ENCODE measurements around the gene THEM5.
"Not testable (repeated sequence)": the region's sequence is repeated elsewhere in the genome, so short reads cannot be mapped to it uniquely, and the experiment has no call there.

THEM5 gene, protein sequence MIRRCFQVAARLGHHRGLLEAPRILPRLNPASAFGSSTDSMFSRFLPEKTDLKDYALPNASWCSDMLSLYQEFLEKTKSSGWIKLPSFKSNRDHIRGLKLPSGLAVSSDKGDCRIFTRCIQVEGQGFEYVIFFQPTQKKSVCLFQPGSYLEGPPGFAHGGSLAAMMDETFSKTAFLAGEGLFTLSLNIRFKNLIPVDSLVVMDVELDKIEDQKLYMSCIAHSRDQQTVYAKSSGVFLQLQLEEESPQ

DNA sequence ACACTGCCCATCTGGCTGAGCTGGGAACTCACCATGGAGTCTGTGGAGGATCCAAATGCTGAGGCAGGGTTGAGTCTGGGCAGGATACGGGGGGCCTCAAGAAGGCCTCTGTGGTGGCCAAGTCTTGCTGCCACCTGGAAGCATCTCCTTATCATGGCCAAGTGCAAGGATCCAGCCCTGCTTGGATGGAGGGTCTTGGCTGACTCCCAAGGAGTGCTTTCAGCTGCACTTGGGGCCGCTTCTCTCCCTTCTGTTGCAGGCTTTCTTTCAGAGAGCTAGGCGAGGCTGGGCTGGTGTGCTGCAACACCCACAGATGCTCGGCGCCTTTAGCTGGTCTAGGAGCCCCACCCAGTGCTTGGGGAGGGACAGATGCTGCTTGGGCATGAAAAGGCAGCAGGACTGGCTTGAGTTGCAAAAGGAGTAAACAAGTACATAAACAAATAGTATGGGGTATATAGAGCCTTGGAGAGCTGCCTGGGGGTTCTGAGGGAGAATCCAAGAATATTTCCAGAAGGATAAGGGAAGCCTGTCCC, at the start of gene THEM5:
Gene THEM5, minus strand, starts transcription at position 302 of the 533 bp plus-strand sequence. Its CDS starts 147 bp downstream, at position 155.
- DNase-seq = no peak

DNA sequence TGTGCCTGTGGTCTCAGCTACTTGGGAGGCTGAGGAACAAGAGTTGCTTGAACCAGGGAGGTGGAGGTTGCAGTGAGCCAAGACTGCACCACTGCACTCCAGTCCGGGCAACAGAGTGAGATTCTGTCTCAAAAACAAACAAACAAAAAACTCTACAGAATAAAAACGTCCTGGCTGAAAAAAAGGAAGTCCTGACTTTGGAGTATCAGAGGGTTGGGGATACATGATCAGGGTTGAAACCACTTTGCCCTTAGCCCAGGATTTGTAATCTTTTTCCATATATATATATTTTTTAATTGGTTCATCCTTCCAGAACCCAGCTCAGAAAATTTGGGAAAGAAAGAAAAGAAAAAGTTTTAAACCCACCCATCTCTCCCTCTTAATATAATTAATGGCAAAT, 49.3 kb upstream of the THEM5 start:
- DNase-seq = no peak

DNA sequence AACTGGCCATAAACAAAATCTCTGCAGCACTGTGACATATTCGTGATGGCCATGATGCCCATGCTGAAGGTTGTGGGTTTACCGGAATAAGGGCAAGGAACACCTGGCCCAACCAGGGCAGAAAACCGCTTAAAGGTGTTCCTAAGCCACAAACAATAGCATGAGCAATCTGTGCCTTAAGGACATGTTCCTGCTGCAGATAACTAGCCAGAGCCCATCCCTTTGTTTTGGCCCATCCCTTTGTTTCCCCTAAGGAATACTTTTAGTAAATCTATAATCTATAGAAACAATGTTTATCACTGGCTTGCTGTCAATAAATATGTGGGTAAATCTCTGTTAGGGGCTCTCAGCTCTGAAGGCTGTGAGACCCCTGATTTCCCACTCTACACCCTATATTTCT, 47.3 kb upstream of the THEM5 start:
- DNase-seq = not testable (repeated sequence)

DNA sequence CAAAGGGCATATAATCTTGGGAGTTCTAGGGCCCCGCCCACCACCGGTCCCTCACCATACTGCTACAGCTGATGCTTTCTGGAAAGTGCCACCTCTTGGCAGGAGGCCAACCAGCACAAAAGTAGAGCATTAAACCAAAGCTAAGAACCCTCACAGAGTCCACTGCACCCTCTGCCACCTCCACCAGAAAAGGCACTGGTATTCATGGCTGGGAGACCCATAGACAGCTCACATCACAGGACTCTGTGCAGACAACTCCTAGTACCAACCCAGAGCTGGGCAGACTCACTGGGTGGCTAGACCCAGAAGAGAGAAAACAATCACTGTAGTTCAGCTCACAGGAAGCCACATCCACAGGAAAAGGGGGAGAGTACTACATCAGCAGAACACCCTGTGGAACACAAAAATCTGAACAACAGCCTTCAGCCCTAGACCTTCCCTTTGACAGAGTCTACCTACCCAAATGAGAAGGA, 45.0 kb upstream of the THEM5 start:
- no peak for DNase-seq

DNA sequence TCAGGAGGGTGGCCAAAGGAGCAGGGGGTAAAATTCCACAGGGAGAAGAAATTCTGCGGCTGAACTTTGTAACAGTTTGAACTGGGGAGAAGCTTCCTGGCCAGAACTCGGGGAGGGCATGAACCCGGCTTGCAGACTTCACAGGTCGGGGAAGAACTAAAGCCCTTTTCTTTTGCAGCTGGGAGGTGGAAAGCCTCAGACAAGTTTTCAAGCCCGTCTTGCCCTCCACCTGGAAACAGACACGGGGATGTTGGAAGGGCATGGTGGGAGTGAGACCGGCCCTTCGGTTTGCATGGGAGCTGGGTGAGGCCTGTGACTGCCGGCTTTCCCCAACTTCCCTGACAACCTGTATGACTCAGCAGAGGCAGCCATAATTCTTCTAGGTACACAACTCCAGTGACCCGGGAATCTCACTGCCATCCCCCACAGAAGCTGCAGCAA, 44.5 kb upstream of the THEM5 start:
- no peak for DNase-seq

DNA sequence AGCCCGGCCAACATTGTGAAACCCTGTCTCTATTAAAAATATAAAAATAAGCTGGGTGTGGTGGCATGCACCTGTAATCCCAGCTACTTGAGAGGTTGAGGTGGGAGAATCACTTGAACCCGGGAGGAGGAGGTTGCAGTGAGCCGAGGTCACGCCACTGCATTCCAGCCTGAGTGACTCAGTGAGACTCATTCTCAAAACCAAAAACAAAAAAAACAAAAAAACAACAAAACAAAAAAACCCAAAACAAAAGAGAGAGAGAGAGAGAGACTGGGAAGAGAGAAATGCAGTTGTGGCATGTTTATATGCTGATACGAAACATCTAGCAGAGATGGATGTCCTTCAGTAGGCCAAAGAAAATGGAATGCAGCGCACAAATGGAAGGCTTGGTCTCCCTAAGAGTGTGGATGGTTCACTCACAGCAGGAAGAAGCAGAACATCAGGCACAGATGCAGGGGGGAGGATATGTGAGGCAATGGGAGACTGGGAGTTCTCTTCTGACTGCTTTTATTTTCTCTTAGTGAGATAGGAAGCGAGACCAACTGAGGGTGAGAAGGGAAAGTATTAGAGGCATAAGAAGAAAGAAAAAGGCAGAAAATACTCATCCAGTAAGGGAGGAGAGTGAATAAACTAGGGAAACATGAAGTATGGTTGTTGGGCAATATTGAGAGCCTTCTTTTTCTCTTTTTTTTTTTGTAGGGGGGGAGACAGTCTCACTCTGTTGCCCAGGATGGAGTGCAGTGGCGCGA, 39.8 kb upstream of the THEM5 start:
- DNase-seq = no peak

DNA sequence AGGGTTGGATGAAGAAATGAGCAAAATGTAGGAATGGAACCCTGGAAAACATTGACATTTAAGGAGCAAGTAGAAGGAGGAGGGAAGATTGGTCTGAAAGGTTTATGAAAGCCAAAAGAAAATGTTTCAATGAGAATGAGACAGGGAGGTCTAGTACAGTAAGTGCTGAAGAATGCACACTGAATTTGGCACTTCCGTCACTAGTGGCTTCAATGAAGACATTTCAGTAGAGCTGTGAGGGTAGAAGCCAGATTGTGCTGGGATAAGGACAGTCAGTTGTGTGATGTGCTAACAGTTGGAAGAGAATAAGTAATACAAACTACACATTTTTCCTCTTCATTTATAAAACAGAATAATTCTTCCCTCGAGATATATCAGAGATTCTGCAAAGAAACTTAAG, 38.7 kb upstream of the THEM5 start:
- no peak for DNase-seq

DNA sequence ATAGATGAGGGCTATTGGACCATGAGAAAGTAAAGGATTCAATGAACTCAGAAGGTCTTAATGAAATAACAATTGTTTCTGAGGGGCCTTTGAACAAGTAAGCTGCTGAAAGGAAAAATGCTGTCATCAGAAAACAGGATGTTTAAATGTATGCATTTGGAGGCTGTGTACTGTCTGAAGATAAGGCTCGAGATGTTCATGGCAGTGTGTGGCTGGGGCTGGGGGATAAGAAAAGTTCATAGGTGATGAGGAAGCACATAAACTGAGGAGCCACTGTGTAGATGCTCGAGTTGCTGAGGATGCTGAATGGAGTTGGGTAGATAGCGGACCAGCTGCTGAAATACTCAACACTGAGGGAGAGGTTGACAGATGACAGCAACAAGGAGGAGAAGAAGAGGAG, 38.0 kb upstream of the THEM5 start:
- no peak for DNase-seq

DNA sequence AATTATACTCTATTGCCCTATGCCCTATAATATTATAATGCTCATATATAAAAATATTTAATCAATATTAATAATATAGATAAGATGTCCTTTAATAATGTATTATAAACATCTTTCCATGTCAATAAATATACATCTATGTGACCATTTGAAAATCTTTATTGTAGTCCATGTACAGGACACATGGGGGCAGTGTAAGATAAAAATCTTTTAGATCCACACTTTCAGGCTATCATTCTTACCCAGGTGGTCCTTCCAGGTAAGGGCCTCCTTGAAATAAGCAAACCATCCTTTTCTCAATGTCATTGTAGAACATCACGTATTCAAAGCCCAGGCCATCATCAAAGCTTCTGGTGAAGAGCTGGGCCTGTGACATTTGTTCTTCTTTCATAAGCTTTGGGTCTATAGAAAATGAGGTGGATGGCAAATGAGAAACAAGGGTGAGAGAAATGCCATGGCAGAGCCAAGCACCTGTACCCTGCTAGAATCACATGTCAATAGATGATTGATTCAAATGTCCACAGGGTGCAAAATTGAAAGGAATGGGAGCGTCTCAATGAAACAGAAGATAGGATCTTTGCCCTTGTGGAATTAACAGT, 35.6 kb upstream of the THEM5 start:
- DNase-seq = no peak

DNA sequence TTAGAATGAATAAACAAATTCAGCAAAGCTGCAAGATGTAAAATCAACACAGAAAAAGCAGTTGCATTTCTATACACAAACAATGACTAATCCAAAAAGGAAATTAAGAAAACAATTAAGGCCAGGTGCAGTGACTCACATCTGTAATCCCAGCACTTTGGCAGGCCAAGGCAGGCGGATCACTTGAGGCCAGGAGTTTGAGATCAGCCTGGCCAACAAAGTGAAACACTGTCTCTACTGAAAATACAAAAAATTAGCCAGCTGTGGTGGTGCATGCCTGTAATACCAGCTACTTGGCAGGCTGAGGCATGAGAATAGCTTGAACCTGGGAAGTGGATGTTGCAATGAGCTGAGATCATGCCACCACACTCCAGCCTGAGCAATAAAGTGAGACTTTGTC, 33.5 kb upstream of the THEM5 start:
- peak; percentile 33 for DNase-seq

DNA sequence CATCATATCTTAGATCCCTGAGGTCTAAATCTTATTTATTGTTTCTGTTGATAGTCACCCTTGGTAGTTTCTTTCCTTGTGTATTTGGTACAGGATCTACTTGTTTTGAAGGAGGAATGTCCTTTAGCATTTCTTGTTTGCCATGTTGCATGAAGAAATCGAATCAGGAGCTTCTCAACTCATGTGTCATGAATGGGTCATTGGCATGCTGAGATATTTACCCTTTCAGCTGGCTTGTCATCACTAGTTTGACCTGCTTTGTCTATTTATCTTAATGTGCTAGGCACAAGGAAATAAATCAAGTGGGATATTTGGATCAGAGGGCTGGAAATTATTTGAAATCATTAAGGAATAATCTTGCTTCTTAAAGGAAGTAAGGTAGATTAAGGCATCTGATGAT, 32.0 kb upstream of the THEM5 start:
- DNase-seq = no peak

DNA sequence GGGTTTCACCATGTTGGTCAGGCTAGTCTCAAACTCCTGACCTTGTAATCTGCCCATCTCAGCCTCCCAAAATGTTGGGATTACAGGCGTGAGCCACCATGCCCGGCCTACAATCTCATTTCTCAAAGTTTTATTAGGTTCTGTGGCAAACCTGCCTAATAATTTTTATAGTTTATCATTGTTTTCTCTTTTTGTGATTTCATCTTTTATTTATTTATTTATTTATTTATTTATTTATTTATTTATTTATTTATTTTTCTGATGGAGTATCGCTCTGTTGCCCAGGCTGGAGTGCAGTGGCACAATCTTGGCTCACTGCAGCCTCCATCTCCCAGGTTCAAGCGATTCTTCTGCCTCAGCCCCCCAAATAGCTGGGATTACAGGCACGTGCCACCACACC, 31.4 kb upstream of the THEM5 start:
- not testable (repeated sequence) for DNase-seq

DNA sequence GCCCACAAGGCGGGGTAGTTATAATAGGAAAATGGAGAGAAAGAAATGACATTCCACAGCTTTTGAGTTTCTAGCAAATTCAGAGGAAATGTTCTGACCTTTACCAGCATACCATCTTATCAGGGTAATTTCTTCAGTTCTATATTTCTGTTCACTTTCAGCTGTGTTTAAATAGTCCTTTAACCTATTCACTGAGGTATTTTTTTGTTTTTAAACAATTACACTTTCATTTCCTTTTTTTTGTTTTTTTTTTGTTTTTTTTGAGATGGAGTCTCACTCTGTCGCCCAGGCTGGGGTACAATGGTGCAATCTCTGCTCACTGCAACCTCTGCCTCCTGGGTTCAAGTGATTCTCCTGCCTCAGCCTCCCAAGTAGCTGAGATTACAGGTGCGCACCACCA, 30.9 kb upstream of the THEM5 start:
- DNase-seq = not testable (repeated sequence)

DNA sequence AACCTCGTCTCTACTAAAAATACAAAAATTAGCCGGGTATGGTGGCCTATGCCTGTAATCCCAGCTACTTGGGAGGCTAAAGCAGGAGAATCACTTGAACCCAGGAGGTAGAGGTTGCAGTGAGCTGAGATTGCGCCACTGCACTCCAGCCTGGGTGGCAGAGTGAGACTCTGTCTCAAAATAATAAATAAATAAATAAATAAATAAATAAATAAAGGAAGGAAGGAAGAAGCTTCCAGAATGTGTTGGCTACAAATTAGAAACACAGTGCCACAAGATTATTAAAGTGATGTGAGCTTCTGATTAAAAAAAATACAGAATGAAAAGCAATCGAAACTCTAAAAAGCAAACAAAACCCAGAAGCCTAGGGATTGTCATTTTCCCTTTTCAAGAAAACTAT, 30.4 kb upstream of the THEM5 start:
- DNase-seq = not testable (repeated sequence)

DNA sequence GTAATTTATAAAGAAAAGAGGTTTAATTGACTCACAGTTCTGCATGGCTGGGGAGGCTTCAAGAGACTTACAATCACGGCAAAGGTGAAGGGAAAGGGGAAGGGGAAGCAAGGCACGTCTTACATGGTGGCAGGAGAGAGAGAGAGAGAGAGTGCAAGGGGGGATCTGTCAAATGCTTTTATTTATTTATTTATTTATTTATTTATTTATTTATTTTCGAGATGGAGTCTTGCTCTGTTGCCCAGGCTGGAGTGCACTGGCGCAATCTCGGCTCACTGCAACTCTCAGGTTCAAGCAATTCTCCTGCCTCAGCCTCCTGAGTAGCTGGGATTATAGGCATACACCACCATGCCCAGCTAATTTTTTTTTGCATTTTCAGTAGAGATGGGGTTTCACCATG, 29.4 kb upstream of the THEM5 start:
- DNase-seq = not testable (repeated sequence)

DNA sequence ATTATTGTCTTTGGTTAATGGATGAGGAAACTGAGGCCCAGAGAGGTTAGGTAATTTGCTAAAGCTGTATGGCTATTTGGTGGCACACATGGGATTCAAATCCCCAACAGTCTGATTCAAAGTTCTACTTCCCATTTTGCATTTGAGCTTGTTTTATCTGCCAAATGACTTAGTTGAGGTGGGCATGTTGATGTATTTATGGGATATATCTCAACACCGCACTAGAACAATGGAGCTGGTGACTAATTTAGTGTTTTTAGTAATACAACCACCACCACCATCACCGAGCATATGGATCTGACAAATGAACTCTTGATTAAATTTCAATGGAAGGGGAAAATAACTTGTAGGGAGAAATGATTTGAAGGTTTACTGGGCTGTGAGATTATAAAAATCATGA, 29.0 kb upstream of the THEM5 start:
- no peak for DNase-seq

DNA sequence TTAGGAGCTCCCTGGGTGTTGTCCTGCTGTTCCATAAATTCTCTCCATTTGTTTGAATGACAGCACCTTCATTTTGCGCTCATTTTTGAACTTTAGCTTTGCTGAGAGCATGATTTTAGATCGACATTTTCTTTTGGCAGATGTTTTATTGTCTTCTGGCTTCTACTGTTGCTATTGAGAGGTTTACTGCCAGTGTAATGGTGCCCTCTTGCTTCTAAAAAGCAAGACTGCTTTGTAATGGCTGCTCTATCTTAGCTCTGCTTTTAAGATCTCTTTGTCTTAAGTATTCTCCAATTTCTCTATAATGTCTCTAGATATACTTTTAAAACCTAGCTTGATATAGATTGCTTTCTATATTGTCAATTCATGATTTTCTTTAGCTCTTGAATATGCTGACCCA, 28.0 kb upstream of the THEM5 start:
- no peak for DNase-seq

DNA sequence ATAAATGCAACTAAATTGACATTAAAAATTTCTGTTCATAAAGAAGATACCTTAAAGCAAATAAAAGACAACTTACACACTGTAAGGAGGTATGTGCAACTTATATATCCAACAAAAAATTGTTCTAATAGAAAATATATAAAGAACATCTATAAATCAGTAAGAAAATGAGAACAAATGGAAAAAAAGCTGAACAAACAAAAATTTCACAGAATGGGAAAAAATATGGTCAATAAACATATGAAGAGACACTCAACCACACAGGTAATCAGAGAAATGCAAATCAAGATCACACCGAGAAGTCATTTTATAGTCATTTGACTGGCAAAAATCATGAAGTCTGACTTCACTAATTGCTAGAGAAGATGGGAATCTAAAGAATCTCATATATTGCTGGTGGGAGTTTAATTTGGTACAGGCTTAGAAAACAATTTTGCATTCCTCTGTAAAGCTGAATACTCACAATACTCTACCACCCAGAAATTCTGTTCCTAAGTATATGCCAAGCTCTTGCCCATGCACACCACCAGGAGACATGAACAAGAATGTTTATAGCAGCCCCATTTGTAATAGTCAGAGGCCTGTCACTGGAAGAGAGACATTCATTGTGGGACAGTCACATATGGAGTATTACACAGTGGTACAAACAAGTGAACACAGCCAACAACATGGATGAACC, 22.0 kb upstream of the THEM5 start:
- no peak for DNase-seq

DNA sequence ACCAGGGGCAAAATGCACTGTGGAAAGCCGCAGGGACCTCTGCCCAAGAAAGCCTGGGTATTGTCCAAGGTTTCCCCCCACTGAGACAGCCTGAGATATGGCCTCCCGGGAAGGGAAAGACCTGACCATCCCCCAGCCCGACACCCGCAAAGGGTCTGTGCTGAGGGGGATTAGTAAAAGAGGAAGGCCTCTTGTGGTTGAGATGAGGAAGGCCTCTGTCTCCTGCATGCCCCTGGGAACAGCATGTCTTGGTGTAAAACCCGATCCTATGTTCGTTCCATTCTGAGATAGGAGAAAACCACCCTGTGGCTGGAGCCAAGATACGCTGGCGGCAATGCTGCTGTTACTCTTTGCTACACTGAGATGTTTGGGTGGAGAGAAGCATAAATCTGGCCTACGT, 19.3 kb upstream of the THEM5 start:
- DNase-seq = not testable (repeated sequence)

DNA sequence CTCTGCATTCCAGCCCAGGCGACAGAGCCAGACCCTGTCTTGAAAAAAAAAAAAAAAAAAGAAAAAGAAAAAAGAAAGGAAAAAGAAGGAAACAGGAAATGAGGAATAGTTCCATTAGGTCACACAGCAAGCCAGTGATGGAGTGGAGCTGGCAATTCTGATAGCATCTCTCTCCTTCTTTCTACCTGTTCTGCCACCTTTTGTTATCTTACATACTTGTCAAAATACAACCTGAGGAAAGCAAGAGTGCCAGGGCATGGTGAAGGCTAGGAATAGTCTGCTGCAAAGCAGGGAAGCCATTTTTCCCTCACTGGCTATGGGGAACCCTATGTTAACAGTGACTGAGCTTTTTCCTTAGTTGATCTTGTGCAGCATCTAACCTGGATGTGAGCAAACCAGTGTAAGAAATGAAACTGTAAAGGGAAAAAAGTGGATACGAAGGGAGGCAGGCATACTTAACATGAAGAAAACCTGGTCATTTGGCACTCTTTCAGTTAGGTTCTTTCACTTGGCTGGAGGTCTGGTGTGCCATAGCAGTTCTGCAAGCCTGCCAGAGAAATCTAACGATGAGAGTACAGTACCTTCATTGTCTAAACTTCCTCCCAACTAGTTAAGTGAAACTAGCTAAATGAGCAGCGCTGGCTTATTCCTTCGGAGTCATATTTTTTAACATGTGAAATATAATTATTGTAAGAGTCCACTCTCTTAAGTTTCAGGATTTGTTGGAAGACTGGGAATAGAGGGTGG, 17.9 kb upstream of the THEM5 start:
- no peak for DNase-seq

DNA sequence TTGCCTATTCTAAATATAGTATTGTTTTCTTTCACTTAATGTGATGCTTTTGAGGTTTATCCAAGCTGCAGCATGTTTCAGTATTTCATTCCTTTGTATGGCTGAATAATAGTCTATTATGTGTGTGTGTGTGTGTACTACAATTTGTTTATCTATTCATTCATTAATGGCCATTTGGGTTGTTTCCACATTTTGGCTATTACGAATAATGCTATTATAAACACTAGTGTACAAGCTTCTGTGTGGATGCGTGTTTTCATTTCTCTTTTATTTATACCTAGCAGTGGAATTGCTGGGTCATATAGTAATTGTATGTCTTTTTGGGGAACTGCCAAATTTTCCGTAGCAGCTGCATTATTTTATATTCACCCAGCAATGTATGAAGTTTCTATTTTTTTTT, 15.0 kb upstream of the THEM5 start:
- DNase-seq = no peak

DNA sequence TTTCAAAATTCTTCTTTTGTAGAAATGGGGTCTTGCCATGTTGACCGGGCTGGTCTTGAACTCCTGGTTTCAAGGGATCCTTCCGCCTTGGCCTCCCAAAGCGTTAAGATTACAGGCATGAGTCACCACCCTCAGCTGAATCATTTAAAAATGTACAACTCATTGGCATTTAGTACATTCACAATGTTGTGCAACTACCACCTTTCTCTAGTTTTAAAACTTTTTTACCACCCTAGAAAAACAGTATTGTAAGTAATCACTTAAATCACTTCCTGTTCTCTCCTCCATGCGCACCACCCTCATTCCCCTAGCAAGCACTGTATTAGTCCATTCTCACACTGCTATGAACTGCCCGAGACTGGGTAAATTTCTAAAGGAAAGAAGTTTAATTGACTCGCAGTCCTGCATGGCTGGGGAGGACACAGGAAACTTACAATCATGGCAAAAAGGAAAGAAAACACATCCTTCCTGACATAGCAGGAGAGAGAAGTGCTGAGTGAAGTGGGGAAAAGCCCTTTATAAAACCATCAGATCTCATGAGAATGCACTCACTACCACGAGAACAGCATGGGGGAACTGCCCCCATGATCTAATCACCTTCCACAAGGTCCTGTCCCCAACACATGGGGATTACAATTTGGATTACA, 14.4 kb upstream of the THEM5 start:
- no peak for DNase-seq

All from T1000 (cell line).